Measurements from ENCODE around the gene AZU1.

The AZU1 gene

GRCh38 chr19:855566-856120, 28.0 kb downstream of the AZU1 start:
- no peak for DNase-seq (ENCODE audit: low spot score)

- DNase-seq (ENCODE audit: low spot score), result no peak
These were observed 30.6 kb downstream of the AZU1 start for GRCh38 chr19:858284-858683.

GRCh38 chr19:858868-859843, 31.5 kb downstream of the AZU1 start, which contains the start of gene CFD:
Gene CFD, plus strand, starts transcription at chr19:859664. Its CDS starts 26 bp downstream, at chr19:859690.
- DNase-seq (ENCODE audit: low spot score), result no peak

GRCh38 chr19:861141-861755, 33.6 kb downstream of the AZU1 start:
- DNase-seq (ENCODE audit: low spot score), result no peak

GRCh38 chr19:861756-862580, 34.3 kb downstream of the AZU1 start:
- DNase-seq (ENCODE audit: low spot score), result peak; percentile 83

- DNase-seq (ENCODE audit: low spot score), result peak; percentile 84
These were observed 35.1 kb downstream of the AZU1 start for GRCh38 chr19:862581-863314.

- DNase-seq (ENCODE audit: low spot score), result no peak
These were observed 35.6 kb downstream of the AZU1 start for GRCh38 chr19:863315-863620.

- DNase-seq (ENCODE audit: low spot score), result no peak
These were observed 39.2 kb downstream of the AZU1 start for GRCh38 chr19:866769-867300.

GRCh38 chr19:867301-867793, 39.7 kb downstream of the AZU1 start:
- no peak for DNase-seq (ENCODE audit: low spot score)

- DNase-seq (ENCODE audit: low spot score), result no peak
These were observed 40.3 kb downstream of the AZU1 start for GRCh38 chr19:867855-868457.

GRCh38 chr19:868458-869244, 41.0 kb downstream of the AZU1 start:
- no peak for DNase-seq (ENCODE audit: low spot score)

- no peak for DNase-seq (ENCODE audit: low spot score)
These were observed 41.9 kb downstream of the AZU1 start for GRCh38 chr19:869245-870177.

- no peak for DNase-seq (ENCODE audit: low spot score)
These were observed 42.7 kb downstream of the AZU1 start for GRCh38 chr19:870314-870713.

- no peak for DNase-seq (ENCODE audit: low spot score)
These were observed 43.3 kb downstream of the AZU1 start for GRCh38 chr19:870963-871401.

- no peak for DNase-seq (ENCODE audit: low spot score)
These were observed 44.0 kb downstream of the AZU1 start for GRCh38 chr19:871446-872265.

- DNase-seq (ENCODE audit: low spot score), result peak; percentile 89
These were observed 44.8 kb downstream of the AZU1 start for GRCh38 chr19:872266-872951.

- peak; percentile 88 for DNase-seq (ENCODE audit: low spot score)
These were observed 45.4 kb downstream of the AZU1 start for GRCh38 chr19:873084-873483.

Data from germinal center (tissue), 1 donor.